ENCODE data around the gene GALP.

DNA sequence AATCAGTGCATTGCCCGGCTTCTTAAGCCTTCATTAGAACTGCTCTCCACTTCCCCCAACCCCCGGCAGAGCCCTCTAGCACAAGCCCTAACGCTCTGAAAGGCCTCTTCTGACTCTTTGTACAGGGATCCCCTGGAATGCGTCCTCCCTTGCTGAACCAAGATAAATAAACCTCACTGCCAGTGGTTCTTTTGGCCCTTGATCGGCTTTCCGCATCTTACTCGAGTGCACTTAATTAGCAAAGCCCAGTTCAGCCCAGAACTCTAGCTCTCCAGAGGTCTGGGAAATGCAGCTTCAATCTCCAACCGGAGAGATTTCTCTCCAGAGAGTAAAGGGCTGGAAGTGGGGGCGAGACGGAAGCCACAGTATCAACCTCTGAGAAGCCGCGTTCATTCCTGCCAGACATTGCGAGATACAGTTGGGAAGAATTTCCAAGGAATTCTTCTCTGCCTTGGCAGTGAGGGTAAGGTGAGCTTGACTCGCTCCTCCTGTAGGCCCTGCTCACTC is 43.4 kb upstream of the GALP start:
- TF ChIP-seq, protein P1, sequence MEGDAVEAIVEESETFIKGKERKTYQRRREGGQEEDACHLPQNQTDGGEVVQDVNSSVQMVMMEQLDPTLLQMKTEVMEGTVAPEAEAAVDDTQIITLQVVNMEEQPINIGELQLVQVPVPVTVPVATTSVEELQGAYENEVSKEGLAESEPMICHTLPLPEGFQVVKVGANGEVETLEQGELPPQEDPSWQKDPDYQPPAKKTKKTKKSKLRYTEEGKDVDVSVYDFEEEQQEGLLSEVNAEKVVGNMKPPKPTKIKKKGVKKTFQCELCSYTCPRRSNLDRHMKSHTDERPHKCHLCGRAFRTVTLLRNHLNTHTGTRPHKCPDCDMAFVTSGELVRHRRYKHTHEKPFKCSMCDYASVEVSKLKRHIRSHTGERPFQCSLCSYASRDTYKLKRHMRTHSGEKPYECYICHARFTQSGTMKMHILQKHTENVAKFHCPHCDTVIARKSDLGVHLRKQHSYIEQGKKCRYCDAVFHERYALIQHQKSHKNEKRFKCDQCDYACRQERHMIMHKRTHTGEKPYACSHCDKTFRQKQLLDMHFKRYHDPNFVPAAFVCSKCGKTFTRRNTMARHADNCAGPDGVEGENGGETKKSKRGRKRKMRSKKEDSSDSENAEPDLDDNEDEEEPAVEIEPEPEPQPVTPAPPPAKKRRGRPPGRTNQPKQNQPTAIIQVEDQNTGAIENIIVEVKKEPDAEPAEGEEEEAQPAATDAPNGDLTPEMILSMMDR (IDR thresholded peaks at IDR 0.05), result no peak
- TF ChIP-seq POLR2A (IDR thresholded peaks at IDR 0.05), result no peak

All from esophagus squamous epithelium (tissue), 4 donors.